ENCODE measurements around the gene TATDN3.

DNA sequence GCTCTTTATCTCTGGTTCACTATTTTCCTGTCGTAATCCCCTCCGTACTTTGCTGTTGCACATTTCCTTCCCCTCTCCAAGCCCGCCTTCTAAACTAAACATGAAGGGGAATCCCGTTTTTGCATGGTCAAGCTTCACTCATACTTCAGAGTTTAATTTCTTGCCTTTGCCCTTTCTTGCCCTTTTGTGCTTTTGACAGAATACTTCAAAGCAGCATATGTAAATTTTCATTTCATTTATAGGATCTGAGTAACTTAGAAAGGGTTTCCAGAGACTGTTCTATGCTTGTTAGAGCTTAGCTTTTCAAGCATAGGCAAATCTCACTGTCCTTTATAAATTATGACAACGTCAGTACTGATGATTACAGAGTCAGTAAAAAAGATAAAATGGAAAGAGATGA lies 28.0 kb downstream of the TATDN3 start:
- TF ChIP-seq, protein P1, sequence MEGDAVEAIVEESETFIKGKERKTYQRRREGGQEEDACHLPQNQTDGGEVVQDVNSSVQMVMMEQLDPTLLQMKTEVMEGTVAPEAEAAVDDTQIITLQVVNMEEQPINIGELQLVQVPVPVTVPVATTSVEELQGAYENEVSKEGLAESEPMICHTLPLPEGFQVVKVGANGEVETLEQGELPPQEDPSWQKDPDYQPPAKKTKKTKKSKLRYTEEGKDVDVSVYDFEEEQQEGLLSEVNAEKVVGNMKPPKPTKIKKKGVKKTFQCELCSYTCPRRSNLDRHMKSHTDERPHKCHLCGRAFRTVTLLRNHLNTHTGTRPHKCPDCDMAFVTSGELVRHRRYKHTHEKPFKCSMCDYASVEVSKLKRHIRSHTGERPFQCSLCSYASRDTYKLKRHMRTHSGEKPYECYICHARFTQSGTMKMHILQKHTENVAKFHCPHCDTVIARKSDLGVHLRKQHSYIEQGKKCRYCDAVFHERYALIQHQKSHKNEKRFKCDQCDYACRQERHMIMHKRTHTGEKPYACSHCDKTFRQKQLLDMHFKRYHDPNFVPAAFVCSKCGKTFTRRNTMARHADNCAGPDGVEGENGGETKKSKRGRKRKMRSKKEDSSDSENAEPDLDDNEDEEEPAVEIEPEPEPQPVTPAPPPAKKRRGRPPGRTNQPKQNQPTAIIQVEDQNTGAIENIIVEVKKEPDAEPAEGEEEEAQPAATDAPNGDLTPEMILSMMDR (IDR thresholded peaks at IDR 0.05) = no peak
- TF ChIP-seq POLR2A (IDR thresholded peaks at IDR 0.05) (no peak), POLR2AphosphoS5 (IDR thresholded peaks at IDR 0.05) (no peak)

All from breast epithelium (tissue), 3 donors.